Fibroblast of lung (primary cell): ENCODE measurements around the gene ANKRD53. TPM values are rescaled to one million over a fixed set of nuclear protein-coding genes. Genes with fewer than 3 reads are reported as not detected.
"Not testable (repeated sequence)": the region's sequence is repeated elsewhere in the genome, so short reads cannot be mapped to it uniquely, and the experiment has no call there.

Source experiments
- DNase-seq, 2 donors: peaks; one replicate each; pipeline versions ENCODE4 v3.0.0 to v3.0.0-alpha.2; 2010; ENCODE audit warnings: low read depth in 2 of 2
- H2AFZ ChIP-seq: 2 replicates; pipeline ENCODE4 v1.5.1; 2012; ENCODE audit warnings: low read length, control low read depth, inconsistent platforms
- H3K27ac ChIP-seq: 2 replicates; pipeline ENCODE4 v1.5.1; 2011; ENCODE audit warnings: low read length, control low read depth; ENCODE audit not compliant: insufficient read depth
- H3K27me3 ChIP-seq: 2 replicates; pipeline ENCODE4 v1.5.1; 2011; ENCODE audit warnings: mild to moderate bottlenecking, low read length; ENCODE audit not compliant: control insufficient read depth, insufficient read depth
- H3K36me3 ChIP-seq: 2 replicates; pipeline ENCODE4 v1.5.1; 2011; ENCODE audit warnings: low read length; ENCODE audit not compliant: control insufficient read depth, insufficient read depth
- H3K4me1 ChIP-seq: 2 replicates; pipeline ENCODE4 v1.5.1; 2011; ENCODE audit warnings: low read length; ENCODE audit not compliant: control insufficient read depth, insufficient read depth; ENCODE audit errors: extremely low read depth
- H3K4me2 ChIP-seq: 2 replicates; pipeline ENCODE4 v1.5.1; 2011; ENCODE audit warnings: low read length, control low read depth; ENCODE audit not compliant: insufficient read depth; ENCODE audit errors: extremely low read depth
- H3K4me3 ChIP-seq, 4 experiments: fragments of 200-600 bp in 1 of 4; sonication (generic) in 1 of 4; replicated peaks in 1 of 4; 2 replicates each; pipeline ENCODE4 v1.5.1; 2011 to 2016; ENCODE audit warnings: low read length in 4 of 4, low read depth in 3 of 4, mild to moderate bottlenecking in 3 of 4, control low read depth in 2 of 4, inconsistent platforms in 1 of 4, mixed read lengths in 1 of 4; ENCODE audit not compliant: insufficient read depth in 1 of 4; ENCODE audit errors: control extremely low read depth in 1 of 4
- H3K79me2 ChIP-seq: 2 replicates; pipeline ENCODE4 v1.5.1; 2012; ENCODE audit warnings: mild to moderate bottlenecking, low read length, inconsistent platforms; ENCODE audit not compliant: control insufficient read depth, insufficient read depth
- H3K9ac ChIP-seq: 2 replicates; pipeline ENCODE4 v1.5.1; 2011; ENCODE audit warnings: mild to moderate bottlenecking, low read length, control low read depth; ENCODE audit not compliant: insufficient read depth
- H3K9me3 ChIP-seq: 2 replicates; pipeline ENCODE4 v1.5.1; 2012; ENCODE audit warnings: low read depth, low read length; ENCODE audit not compliant: control insufficient read depth, insufficient read depth
- H4K20me1 ChIP-seq: 2 replicates; pipeline ENCODE4 v1.5.1; 2011; ENCODE audit warnings: low read length; ENCODE audit not compliant: control insufficient read depth, insufficient read depth; ENCODE audit errors: extremely low read depth
- EZH2 ChIP-seq: IDR thresholded peaks from 2 replicates; pipeline ENCODE4 v1.5.1; 2012; ENCODE audit warnings: low read length, control low read depth, mild to moderate bottlenecking; ENCODE audit errors: missing control alignments
- polyA plus RNA-seq, 2 donors: library from polyadenylated mRNA; depleted of rRNA in 1 of 2; stranded (reverse) in 1 of 2; unstranded in 1 of 2; fragments of >200 nt; gene quantifications; 2 replicates each; pipeline ENCODE4 v1.2.1, GENCODE V29; 2011 to 2012; ENCODE audit warnings: missing spikeins in 1 of 2
- total RNA-seq: library from RNA; depleted of rRNA; stranded (reverse); fragments of >200 nt; gene quantifications from 2 replicates; pipeline ENCODE4 v1.2.1, GENCODE V29; 2014
- TF ChIP-seq, protein P1 (sequence below), 2 donors: IDR thresholded peaks in 1 of 2; conservative IDR thresholded peaks in 1 of 2; 1 replicate in 1 of 2; 2 replicates in 1 of 2; pipeline ENCODE4 v1.5.1; 2011 to 2012; ENCODE audit warnings: low read length in 2 of 2, control low read depth in 1 of 2, inconsistent platforms in 1 of 2, low read depth in 1 of 2, mild to moderate bottlenecking in 1 of 2

Gene ANKRD53
- total and polyA plus RNA-seq, 2 donors (not counting 1 experiment from before 2014, with no cell fraction given) = 0.58 to 1.3 TPM

DNA sequence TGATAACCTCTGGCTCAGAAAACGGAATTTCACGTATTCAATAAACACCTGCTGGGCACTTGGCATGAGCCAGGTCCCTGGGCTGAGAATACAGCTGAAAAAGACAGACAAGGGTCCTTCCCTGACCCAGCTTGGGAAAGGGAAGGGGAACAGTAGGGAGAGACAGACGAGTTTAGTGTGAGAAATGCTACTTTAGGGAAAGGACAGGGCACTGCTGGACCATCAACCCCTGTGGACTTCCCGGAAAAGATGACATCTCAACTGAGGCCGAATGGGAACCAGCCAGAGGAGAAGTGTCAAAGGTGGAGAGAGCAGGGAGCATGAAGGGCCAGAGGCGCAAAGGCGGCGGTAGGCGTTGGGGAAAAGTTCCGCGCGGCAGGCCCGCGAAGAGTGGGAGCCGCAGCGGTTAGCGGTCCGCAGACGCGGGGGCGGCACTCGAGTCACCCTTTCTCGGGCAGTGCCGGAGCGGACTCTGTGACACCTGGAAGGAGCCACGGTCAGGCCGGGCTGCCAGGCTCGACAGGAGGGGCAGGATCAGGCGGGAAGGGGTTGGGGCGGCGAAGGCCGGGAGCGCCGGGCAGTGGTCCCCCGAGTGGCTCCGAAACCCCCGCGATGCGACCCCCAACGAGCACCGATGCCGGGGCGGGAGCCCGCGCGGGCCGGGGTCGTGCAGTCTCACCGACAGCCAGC lies 15.7 kb downstream of the ANKRD53 start:
- peak overlapping the region; percentile 60 for H3K27ac ChIP-seq

DNA sequence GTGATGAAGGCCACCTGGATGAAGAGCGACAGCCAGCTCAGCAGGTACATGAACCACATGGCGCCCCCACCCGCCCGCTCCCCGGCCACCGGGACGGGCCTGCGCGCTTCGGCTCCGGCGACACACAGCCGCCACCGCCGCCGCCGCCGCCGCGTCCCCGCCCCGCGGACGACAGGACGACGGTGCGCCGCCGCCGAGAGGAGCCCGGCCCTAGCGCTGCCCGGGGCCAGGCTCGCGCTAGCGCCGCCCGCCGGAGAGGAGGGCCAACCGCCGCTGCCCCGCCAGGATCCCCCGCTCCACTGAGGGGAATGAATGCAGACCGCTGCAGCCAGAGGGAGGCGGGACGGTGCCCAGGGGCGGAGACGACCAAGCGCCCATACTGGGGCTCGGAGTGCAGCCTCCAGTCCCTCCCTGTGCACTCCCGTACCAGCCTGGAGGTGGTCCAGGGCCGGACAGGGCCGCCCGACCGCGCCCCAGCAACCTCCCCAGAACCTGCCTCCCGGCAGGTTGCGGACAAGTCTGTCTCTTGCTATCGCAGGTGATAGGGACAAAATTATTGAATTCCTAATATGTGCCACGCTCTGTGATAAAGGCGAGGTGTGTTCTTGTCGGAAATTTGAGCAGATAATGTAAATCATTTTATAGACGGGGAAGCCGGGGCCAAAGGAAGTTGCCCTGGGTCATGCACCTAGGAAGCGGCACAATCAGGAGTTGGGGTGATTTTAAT lies 16.4 kb downstream of the ANKRD53 start, which contains the start of gene TEX261:
Gene TEX261 (minus strand): TSS at position 175 of the 727 bp plus-strand sequence. CDS start 116 bp downstream, at position 59.
- Histone ChIP-seq H4K20me1 (no peaks in the 10 kb centered on the region), H3K9ac (peak within 1 kb of the TSS; percentile 80), H3K9me3 (no peaks in the 10 kb centered on the region), H3K4me2 (peak within 1 kb of the TSS; percentile 100), H3K27me3 (no peaks in the 10 kb centered on the region), H3K4me1 (peaks cover 7% of the 10 kb centered on the region), H3K27ac (peak within 1 kb of the TSS; percentile 60), H3K36me3 (peaks cover 4% of the 10 kb centered on the region), H3K4me3 (peak within 1 kb of the TSS; percentile 61 to 93 (median 84)), H2AFZ (peak within 1 kb of the TSS; percentile 89), H3K79me2 (peaks cover 20% of the 10 kb centered on the region)
- TF ChIP-seq, protein P1, sequence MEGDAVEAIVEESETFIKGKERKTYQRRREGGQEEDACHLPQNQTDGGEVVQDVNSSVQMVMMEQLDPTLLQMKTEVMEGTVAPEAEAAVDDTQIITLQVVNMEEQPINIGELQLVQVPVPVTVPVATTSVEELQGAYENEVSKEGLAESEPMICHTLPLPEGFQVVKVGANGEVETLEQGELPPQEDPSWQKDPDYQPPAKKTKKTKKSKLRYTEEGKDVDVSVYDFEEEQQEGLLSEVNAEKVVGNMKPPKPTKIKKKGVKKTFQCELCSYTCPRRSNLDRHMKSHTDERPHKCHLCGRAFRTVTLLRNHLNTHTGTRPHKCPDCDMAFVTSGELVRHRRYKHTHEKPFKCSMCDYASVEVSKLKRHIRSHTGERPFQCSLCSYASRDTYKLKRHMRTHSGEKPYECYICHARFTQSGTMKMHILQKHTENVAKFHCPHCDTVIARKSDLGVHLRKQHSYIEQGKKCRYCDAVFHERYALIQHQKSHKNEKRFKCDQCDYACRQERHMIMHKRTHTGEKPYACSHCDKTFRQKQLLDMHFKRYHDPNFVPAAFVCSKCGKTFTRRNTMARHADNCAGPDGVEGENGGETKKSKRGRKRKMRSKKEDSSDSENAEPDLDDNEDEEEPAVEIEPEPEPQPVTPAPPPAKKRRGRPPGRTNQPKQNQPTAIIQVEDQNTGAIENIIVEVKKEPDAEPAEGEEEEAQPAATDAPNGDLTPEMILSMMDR (conservative IDR thresholded peaks at IDR 0.05 in 1 of 2, IDR thresholded peaks at IDR 0.05 in 1 of 2; ENCODE audit: low read depth in 1 of 2, low read length in 2 of 2) = peak; percentile 47
- TF ChIP-seq EZH2 = no peak
- peak; percentile 78 to 83 for DNase-seq

More for the DNA sequence above, 15.7 kb downstream of the ANKRD53 start:
- Histone ChIP-seq H2AFZ (peak overlapping the region; percentile 31), H3K4me1 (peaks cover 7% of the 10 kb centered on the region), H3K27me3 (no peaks in the 10 kb centered on the region), H3K4me2 (peak overlapping the region; percentile 94), H3K36me3 (peaks cover 5% of the 10 kb centered on the region), H3K9ac (peak overlapping the region; percentile 80), H3K79me2 (peaks cover 20% of the 10 kb centered on the region), H3K9me3 (no peaks in the 10 kb centered on the region), H3K4me3 (peak overlapping the region; percentile 61 to 93 (median 70)), H4K20me1 (no peaks in the 10 kb centered on the region)
- DNase-seq = peak in 1 of 2 donors; percentile 36
- TF ChIP-seq, protein P1 (conservative IDR thresholded peaks at IDR 0.05 in 1 of 2, IDR thresholded peaks at IDR 0.05 in 1 of 2; ENCODE audit: low read depth in 1 of 2, low read length in 2 of 2) = no peak
- no peak for TF ChIP-seq EZH2

DNA sequence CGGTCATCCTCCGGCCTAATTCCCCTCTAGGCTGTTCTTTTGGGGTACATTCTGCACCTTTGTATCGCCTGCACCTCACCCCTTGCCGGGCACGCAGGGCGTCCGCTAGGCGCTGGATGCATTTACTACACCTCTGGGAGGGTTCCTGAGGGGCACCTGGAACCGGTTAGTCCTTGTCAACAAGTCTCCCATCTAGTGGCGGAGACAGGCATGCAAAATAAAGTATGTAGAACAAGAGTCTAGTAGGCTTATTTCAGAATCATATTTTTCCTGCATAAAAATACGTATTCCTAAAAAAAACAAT lies 16.9 kb downstream of the ANKRD53 start:
- Histone ChIP-seq H3K9ac (peak overlapping the region; percentile 30), H2AFZ (peak overlapping the region; percentile 89), H3K36me3 (peaks cover 4% of the 10 kb centered on the region), H3K4me3 (peak overlapping the region; percentile 61 to 89 (median 78)), H3K79me2 (peaks cover 20% of the 10 kb centered on the region), H3K9me3 (no peaks in the 10 kb centered on the region), H3K27me3 (no peaks in the 10 kb centered on the region), H3K4me1 (peaks cover 7% of the 10 kb centered on the region), H3K4me2 (peak overlapping the region; percentile 100), H4K20me1 (no peaks in the 10 kb centered on the region), H3K27ac (no peak overlapping the region)
- peak; percentile 27 to 31 for DNase-seq
- no peak for TF ChIP-seq EZH2
- TF ChIP-seq, protein P1 (conservative IDR thresholded peaks at IDR 0.05 in 1 of 2, IDR thresholded peaks at IDR 0.05 in 1 of 2; ENCODE audit: low read depth in 1 of 2, low read length in 2 of 2) = peak in 1 of 2 donors; percentile 36

GRCh38 chr2:70998885-70999284 lies 20.5 kb downstream of the ANKRD53 start:
- not testable (repeated sequence) for H3K36me3 ChIP-seq, H3K4me1 ChIP-seq

More at GRCh38 chr2:70998885-70999284, 20.5 kb downstream of the ANKRD53 start:
- H3K9ac ChIP-seq, H2AFZ ChIP-seq, H3K4me2 ChIP-seq, DNase-seq, H3K9me3 ChIP-seq, H3K27ac ChIP-seq, H3K27me3 ChIP-seq, H4K20me1 ChIP-seq, H3K4me3 ChIP-seq, H3K79me2 ChIP-seq: not testable (repeated sequence)
